Measurements from ENCODE around the gene SFXN3.
"Not testable (repeated sequence)": the region's sequence is repeated elsewhere in the genome, so short reads cannot be mapped to it uniquely, and the experiment has no call there.

The SFXN3 gene

GRCh38 chr10:101031796-101032636 lies 982 bp downstream of the SFXN3 start:
- peak in 1 of 2 experiments; percentile 22 for TF ChIP-seq CTCF (IDR thresholded peaks at IDR 0.05)
- peak overlapping the region; percentile 99 for H3K27ac ChIP-seq
- intact Hi-C loops (cut with DNase I; ENCODE audit: low total_unique reads) = loop anchor here (5.0 kb wide), 2 partner anchors 35 to 45 kb away; partner anchors contain the start of genes MRPL43 and TWNK

GRCh38 chr10:101032637-101033224 lies 1.7 kb downstream of the SFXN3 start:
- TF ChIP-seq CTCF (IDR thresholded peaks at IDR 0.05) = no peak
- H3K36me3 ChIP-seq = peaks cover 30 to 34% (median 34%) of the 10 kb centered on the region in 3 donors
- no peaks in the 10 kb centered on the region for H3K9me3 ChIP-seq
- H3K4me3 ChIP-seq = peak overlapping the region; percentile 69 to 88
- H3K4me1 ChIP-seq = peaks cover 0 to 36% (median 22%) of the 10 kb centered on the region in 4 donors
- H3K27me3 ChIP-seq = peaks cover 0 to 8% of the 10 kb centered on the region in 2 donors
- peak overlapping the region; percentile 99 for H3K27ac ChIP-seq
- peak; percentile 80 to 87 for DNase-seq
- intact Hi-C loops (cut with DNase I; ENCODE audit: low total_unique reads) = loop anchor here (5.0 kb wide), 2 partner anchors 35 to 45 kb away; partner anchors contain the start of genes MRPL43 and TWNK

More at GRCh38 chr10:101031796-101032636, 982 bp downstream of the SFXN3 start:
- peaks cover 0 to 36% (median 22%) of the 10 kb centered on the region in 4 donors for H3K4me1 ChIP-seq
- peak overlapping the region; percentile 69 to 88 for H3K4me3 ChIP-seq
- peak; percentile 87 to 94 for DNase-seq
- peaks cover 23 to 27% (median 27%) of the 10 kb centered on the region in 3 donors for H3K36me3 ChIP-seq
- no peaks in the 10 kb centered on the region for H3K9me3 ChIP-seq
- H3K27me3 ChIP-seq = peaks cover 0 to 8% of the 10 kb centered on the region in 2 donors

- no peak for DNase-seq
These were observed 2.2 kb downstream of the SFXN3 start for GRCh38 chr10:101033276-101033675.

GRCh38 chr10:101034404-101034803 lies 3.4 kb downstream of the SFXN3 start:
- H3K4me3 ChIP-seq, H3K27me3 ChIP-seq, DNase-seq, H3K27ac ChIP-seq, H3K9me3 ChIP-seq: not testable (repeated sequence)
- Histone ChIP-seq H3K36me3 (peaks cover 40 to 51% (median 51%) of the 10 kb centered on the region in 3 donors), H3K4me1 (peaks cover 0 to 36% (median 22%) of the 10 kb centered on the region in 4 donors)
- intact Hi-C loops (cut with DNase I; ENCODE audit: low total_unique reads) = loop anchor here (5.0 kb wide), 2 partner anchors 33 to 47 kb away; partner anchors contain the start of genes MRPL43 and TWNK

More at GRCh38 chr10:101033276-101033675, 2.2 kb downstream of the SFXN3 start:
- H3K27ac ChIP-seq = peak overlapping the region; percentile 99
- peaks cover 35 to 40% (median 39%) of the 10 kb centered on the region in 3 donors for H3K36me3 ChIP-seq
- TF ChIP-seq CTCF (IDR thresholded peaks at IDR 0.05) = no peak
- H3K4me3 ChIP-seq = peak overlapping the region; percentile 69 to 88
- no peaks in the 10 kb centered on the region for H3K9me3 ChIP-seq
- intact Hi-C loops (cut with DNase I; ENCODE audit: low total_unique reads) = loop anchor here (5.0 kb wide), 2 partner anchors 34 to 46 kb away; partner anchors contain the start of genes MRPL43 and TWNK
- H3K4me1 ChIP-seq = peaks cover 0 to 36% (median 22%) of the 10 kb centered on the region in 4 donors
- H3K27me3 ChIP-seq = peaks cover 0 to 8% of the 10 kb centered on the region in 2 donors

- intact Hi-C loops (cut with DNase I; ENCODE audit: low total_unique reads) = no loop called here
- Histone ChIP-seq H3K9me3 (no peaks in the 10 kb centered on the region), H3K4me3 (no peak overlapping the region), H3K27ac (no peak overlapping the region), H3K4me1 (peaks cover 0 to 32% (median 20%) of the 10 kb centered on the region in 4 donors), H3K27me3 (peaks cover 0 to under 1% of the 10 kb centered on the region in 2 donors), H3K36me3 (peaks cover 43 to 60% (median 57%) of the 10 kb centered on the region in 3 donors)
- DNase-seq = no peak
- no peak for TF ChIP-seq CTCF (IDR thresholded peaks at IDR 0.05)
These were observed 4.3 kb downstream of the SFXN3 start for GRCh38 chr10:101035314-101035713.

Measured in tibial artery (tissue), 4 donors.